ENCODE measurements around the gene SYPL2.

Gene SYPL2

DNA sequence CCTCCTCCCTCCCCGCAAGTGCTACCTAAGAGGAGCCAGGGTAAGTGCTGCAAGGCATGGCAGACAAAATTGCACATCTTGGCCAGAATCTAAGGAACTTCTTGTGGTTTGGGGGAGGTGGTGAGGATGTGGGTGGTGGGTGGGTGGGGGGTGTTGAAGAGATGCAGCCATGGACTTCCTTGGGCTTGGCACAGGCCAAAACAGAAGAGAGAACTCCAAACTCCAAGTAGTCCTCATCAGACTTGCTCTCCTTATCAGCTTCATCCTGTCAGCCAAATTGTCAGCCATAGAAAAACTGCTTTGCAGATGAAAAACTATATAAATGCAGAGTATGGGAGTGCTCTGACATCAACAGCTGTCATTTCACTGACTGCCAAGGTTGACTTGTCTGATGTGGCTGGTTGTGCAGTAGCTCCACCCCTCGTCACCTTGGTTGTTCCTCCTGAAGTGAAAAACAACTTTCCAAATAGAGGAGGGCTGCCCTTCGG lies 36.1 kb downstream of the SYPL2 start:
- no peak for DNase-seq (ENCODE audit: low spot score)
- no peak for TF ChIP-seq CTCF (conservative IDR thresholded peaks at IDR 0.05; ENCODE audit: low read depth)
- H3K27ac ChIP-seq = no peak overlapping the region
- POLR2A ChIA-PET (ENCODE audit: low non-redundant PET) = no interaction called here
- CTCF ChIA-PET = interaction anchor here (0.7 kb wide), 1 partner anchor 31 kb away, joined by 3 read pairs; no protein-coding TSS in a partner anchor

- no peak overlapping the region for H3K27ac ChIP-seq
- CTCF ChIA-PET = interaction anchor here (0.6 to 6.9 kb wide), 2 partner anchors 28 to 110 kb away, joined by 4 to 41 read pairs; no protein-coding TSS in a partner anchor
- no peak for DNase-seq (ENCODE audit: low spot score)
- POLR2A ChIA-PET (ENCODE audit: low non-redundant PET) = no interaction called here
- TF ChIP-seq CTCF (conservative IDR thresholded peaks at IDR 0.05; ENCODE audit: low read depth) = no peak
Measured at GRCh38 chr1:109503935-109504334, 37.6 kb downstream of the SYPL2 start.

DNA sequence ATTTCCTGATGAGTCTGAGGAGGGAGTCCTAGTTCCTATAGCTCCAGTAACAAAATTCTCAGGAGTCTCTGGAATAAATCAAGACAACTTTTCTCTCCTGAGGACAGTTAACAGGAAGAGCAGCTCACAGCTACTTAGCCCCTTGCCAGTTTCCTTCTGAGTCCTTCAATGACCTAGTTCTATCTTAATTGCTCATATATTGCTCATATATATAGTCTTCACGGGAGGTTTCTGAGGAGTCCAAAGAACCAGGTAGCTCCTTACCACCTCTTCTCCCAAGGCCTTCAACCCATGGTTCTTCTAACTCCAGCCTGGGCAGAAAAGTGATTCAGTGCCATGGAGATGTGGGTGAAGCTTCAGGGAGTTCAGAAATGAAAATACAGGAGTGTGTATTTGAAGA lies 38.6 kb downstream of the SYPL2 start:
- POLR2A ChIA-PET (ENCODE audit: low non-redundant PET) = no interaction called here
- no peak for DNase-seq (ENCODE audit: low spot score)

DNA sequence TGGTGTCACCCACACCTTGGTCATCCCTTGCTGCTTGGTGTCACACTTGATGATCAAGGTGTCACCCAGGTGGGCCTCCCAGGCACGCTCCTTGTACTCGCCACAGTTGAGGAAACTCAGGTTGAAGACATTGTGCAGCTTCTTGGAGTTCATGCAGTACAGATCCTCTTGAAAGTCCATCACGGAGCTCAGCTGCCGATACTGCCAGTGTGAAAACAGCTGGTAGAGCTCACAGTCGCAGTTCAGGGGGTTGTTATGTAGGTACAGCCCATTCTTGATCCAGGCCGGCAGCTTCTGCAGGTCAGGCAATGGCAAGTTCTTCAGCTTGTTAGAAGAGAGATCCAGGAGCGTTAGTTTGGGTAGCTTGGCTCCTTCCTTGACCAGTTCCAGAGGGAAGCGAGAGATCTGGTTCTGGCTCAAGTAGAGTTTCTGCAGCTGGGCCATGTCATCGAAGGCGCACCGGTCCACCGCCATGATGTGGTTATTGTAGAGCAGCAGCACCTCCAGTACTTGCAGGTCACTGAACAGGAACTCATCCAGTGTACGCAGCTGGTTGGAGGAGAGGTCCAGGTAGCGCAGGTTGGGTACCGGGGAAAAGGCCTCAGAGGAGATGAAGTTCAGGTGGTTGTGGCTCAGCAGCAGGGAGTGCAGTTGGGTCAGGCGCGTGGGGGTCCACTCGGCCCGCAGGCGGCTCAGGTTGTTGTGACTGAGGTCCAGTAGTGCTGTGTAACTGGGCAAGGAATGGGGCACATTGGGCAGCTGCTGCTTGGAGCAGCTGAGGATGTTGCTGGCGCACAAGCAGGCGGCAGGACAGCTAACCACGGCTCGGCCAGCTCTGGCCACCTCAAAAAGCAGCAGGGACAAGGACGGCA lies 41.9 kb downstream of the SYPL2 start:
- TF ChIP-seq CTCF (conservative IDR thresholded peaks at IDR 0.05; ENCODE audit: low read depth) = no peak
- ChIA-PET CTCF (interaction anchor here (0.6 to 6.9 kb wide), 3 partner anchors 14 to 52 kb away, joined by 3 to 41 read pairs (median 3); no protein-coding TSS in a partner anchor), POLR2A (ENCODE audit: low non-redundant PET) (no interaction called here)
- no peak for DNase-seq (ENCODE audit: low spot score)
- H3K27ac ChIP-seq = no peak overlapping the region

More for the DNA sequence above, 38.6 kb downstream of the SYPL2 start:
- CTCF ChIA-PET = interaction anchor here (0.6 to 6.9 kb wide), 3 partner anchors 12 to 27 kb away, joined by 3 to 41 read pairs (median 3); no protein-coding TSS in a partner anchor
- H3K27ac ChIP-seq = no peak overlapping the region
- no peak for TF ChIP-seq CTCF (conservative IDR thresholded peaks at IDR 0.05; ENCODE audit: low read depth)

DNA sequence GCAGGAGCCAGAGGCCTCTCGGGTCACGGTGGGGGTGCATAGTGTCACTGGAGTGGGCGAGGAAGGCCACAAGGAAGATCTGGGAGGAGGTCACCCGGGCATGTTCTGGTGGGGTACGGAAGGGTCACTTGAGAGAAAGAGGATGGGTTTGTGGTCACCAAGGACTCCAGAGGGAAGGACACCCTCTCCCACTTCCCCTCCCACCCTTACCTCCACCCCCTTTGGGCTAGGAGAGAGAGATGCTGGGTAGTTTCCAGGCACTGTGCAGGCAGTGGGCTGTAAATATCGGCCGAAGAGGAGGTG lies 42.5 kb downstream of the SYPL2 start:
- ChIA-PET POLR2A (ENCODE audit: low non-redundant PET) (no interaction called here), CTCF (interaction anchor here (0.6 to 6.9 kb wide), 2 partner anchors 13 to 23 kb away, joined by 3 to 41 read pairs; no protein-coding TSS in a partner anchor)
- no peak for DNase-seq (ENCODE audit: low spot score)
- TF ChIP-seq CTCF (conservative IDR thresholded peaks at IDR 0.05; ENCODE audit: low read depth) = no peak
- H3K27ac ChIP-seq = no peak overlapping the region

DNA sequence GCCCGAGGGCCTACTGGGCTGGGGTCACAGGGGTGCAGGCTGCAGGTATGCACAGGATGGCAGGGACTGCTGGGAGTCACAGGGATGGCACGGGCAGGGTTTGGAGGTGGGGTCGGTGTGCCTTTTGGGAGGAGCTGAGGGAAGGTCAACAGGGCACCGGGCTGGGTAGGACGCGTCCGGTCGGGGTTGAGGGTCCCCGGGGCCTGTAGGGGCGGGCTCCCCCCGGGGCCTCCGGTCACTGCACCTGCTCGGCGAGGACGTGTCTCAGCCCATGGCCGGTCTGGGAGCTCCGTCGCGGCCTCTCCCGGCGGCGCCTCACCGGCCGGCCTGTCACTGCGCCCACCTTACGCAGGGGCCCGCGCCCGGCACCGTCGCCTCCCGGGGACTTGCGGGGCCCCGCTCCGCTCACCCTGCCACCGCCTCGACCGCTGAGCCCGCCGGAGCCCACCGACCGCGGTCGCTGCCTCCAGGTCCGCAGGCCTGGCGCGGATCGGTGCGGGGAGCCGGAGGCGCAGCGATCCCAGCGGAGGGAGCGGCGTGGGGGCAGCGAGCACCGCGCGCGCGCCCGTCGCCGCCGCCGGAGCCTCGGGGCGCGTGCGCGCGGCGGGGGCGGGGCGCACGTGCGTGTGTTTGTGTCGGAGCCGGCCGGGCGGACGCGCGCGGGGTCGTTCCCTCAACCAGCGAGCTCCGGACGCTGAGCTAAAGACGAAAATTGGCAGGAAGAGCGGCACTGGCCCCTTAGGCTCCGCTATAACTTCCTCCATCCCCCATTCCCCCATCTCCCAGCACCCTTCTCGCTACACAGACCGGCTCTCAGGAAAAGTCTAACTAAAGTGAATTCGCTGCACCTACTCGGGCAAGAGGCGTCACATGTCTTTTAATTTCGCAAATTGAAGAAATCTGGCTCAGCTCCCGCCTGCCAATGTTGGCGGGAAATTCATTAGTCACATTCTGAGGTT lies 43.1 kb downstream of the SYPL2 start, which contains the start of gene AMIGO1:
TSS of gene AMIGO1 (minus strand) at position 552 of the 959 bp plus-strand sequence. CDS start 815 bp downstream, outside the sequence.
- no peak for TF ChIP-seq CTCF (conservative IDR thresholded peaks at IDR 0.05; ENCODE audit: low read depth)
- peak; percentile 67 for DNase-seq (ENCODE audit: low spot score)
- POLR2A ChIA-PET (ENCODE audit: low non-redundant PET) = interaction anchor here (0.6 kb wide), 1 partner anchor 12 kb away, joined by 3 read pairs; no protein-coding TSS in a partner anchor
- CTCF ChIA-PET = interaction anchor here (0.6 to 6.9 kb wide), 4 partner anchors 13 to 23 kb away, joined by 3 to 41 read pairs (median 6); partner anchors contain the start of gene CYB561D1
- H3K27ac ChIP-seq = peak within 1 kb of the TSS; percentile 30; the same call in 1 of the 2 replicates

All from RWPE1 (cell line).